Uterus (tissue), 4 donors: ENCODE results near the gene FUT6. TPM values are rescaled to one million over a fixed set of nuclear protein-coding genes. Genes with fewer than 3 reads are reported as not detected.

Experiments used
- DNase-seq, 2 donors: peaks; one replicate each; pipeline ENCODE4 v3.0.0-alpha.2; 2019 to 2020
- H3K27ac ChIP-seq, 2 donors: fragments of 200-600 bp; sonication (generic); 1 replicate in 1 of 2; 2 replicates in 1 of 2; pipeline ENCODE4 v1.5.1; 2016 to 2018
- H3K27me3 ChIP-seq, 2 donors: fragments of 200-600 bp; sonication (generic); one replicate each; pipeline ENCODE4 v1.5.1; 2018 to 2019; ENCODE audit warnings: control low read depth in 1 of 2
- H3K36me3 ChIP-seq, 2 donors: fragments of 200-600 bp; sonication (generic); one replicate each; pipeline ENCODE4 v1.5.1; 2019; ENCODE audit warnings: control low read depth in 1 of 2
- H3K4me1 ChIP-seq, 2 donors: fragments of 200-600 bp; sonication (generic); one replicate each; pipeline ENCODE4 v1.5.1; 2018 to 2019; ENCODE audit warnings: control low read depth in 1 of 2
- H3K4me3 ChIP-seq, 2 donors: fragments of 200-600 bp; sonication (generic); 1 replicate in 1 of 2; 2 replicates in 1 of 2; pipeline ENCODE4 v1.5.1; 2018 to 2019; ENCODE audit warnings: mild to moderate bottlenecking in 1 of 2
- H3K9me3 ChIP-seq, 2 donors: fragments of 200-600 bp; sonication (generic); one replicate each; pipeline ENCODE4 v1.5.1; 2019; ENCODE audit warnings: control low read depth in 1 of 2
- CTCF ChIP-seq, 4 experiments: fragments of 200-600 bp in 2 of 4; fragments of 450-650 bp in 2 of 4; sonication (generic) in 2 of 4; IDR thresholded peaks; one replicate each; pipeline ENCODE4 v1.5.1; 2016 to 2019; ENCODE audit warnings: antibody characterized with exemption in 4 of 4, mild to moderate bottlenecking in 2 of 4, moderate library complexity in 1 of 4
- POLR2A ChIP-seq, 2 donors: fragments of 450-650 bp; IDR thresholded peaks; one replicate each; pipeline ENCODE4 v1.6.1; 2016; ENCODE audit warnings: antibody characterized with exemption in 2 of 2, mild to moderate bottlenecking in 1 of 2, moderate library complexity in 1 of 2
- intact Hi-C: fragments of 100-400 bp; cut with DNase I; formaldehyde crosslinking; loops from one replicate; pipeline ENCODE4 v1.15.1; 2023; ENCODE audit warnings: low total_unique reads
- total RNA-seq, 4 donors: library from RNA; depleted of rRNA in 3 of 4; stranded (reverse); fragments of >200 nt in 3 of 4; gene quantifications; one replicate each; pipeline versions ENCODE4 v1.1.0 to v1.2.4, GENCODE V29; 2014 to 2023
- donor health status: DM: yes; HTN: yes; CAD: no.

Gene FUT6
- total RNA-seq, 4 donors from 2014 or later = 0.55 TPM; not detected in 3

DNA sequence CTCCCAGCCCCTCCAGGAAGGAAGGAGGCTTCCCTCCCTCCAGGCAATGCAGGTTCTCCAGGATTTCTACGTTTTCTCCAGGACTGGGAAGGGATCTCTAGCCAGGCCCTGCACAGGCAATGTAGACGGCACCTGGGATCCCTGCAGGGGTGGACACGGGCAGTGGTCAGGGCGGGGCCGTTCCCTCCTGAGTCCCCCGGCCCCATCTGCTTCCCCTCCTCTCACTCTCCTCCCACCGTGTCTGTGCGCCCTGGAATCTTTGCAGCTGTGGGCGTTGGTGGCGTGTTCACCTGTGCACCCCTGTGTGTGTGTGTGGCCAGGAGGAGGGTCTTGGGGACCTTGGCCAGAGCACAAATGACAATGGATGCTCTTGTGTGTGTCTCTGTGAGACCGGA, 24.7 kb downstream of the FUT6 start:
- Histone ChIP-seq H3K27me3 (no peaks in the 10 kb centered on the region), H3K4me3 (no peak overlapping the region), H3K9me3 (no peaks in the 10 kb centered on the region), H3K36me3 (no peaks in the 10 kb centered on the region), H3K4me1 (no peaks in the 10 kb centered on the region), H3K27ac (no peak overlapping the region)
- intact Hi-C loops = no loop called here
- TF ChIP-seq POLR2A (IDR thresholded peaks at IDR 0.05) (no peak), CTCF (IDR thresholded peaks at IDR 0.05) (no peak)
- no peak for DNase-seq

DNA sequence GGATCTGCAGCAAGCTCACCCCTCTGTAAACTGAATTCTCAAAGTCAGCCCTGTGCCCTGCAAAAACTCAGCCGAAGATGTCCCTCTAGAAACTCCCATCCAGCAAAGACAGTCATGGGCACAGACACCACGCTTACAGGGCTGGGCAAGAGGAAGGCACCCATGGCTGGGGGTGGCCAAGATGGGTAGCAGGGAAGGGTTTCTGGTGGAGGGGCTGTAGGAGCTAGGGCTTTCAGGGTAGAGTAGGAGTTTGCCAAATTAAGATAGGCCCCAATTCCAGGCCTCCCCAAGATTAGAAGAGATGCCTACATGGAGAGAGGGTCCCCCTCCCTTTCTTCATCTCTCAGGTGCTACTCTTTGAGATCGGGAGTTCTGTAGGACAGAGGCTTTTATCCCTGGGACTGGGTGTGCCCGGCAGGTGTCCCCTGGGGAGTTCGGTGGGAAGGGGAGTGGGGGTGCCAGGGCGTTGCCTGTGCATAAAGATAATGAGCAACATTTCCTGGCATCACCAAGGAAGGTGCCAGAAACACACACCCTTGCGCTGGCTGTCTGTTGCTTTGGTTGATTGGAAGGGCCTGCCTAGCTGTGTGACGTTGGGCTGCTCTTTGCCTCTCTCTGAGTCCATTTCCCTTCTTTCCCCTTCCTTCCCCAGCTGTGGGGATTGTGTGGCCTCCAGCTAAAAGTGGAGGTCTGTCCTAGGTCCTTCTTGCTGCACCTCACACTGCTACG, 25.2 kb downstream of the FUT6 start:
- no peak for DNase-seq
- TF ChIP-seq CTCF (IDR thresholded peaks at IDR 0.05) (no peak), POLR2A (IDR thresholded peaks at IDR 0.05) (no peak)
- Histone ChIP-seq H3K27me3 (no peaks in the 10 kb centered on the region), H3K4me1 (no peaks in the 10 kb centered on the region), H3K27ac (no peak overlapping the region), H3K4me3 (no peak overlapping the region), H3K36me3 (no peaks in the 10 kb centered on the region), H3K9me3 (no peaks in the 10 kb centered on the region)
- intact Hi-C loops = no loop called here

- H3K9me3 ChIP-seq = no peaks in the 10 kb centered on the region
- H3K27ac ChIP-seq = no peak overlapping the region
- no peak for TF ChIP-seq CTCF (IDR thresholded peaks at IDR 0.05)
- no peaks in the 10 kb centered on the region for H3K27me3 ChIP-seq
- no peak overlapping the region for H3K4me3 ChIP-seq
- no peaks in the 10 kb centered on the region for H3K36me3 ChIP-seq
- intact Hi-C loops = no loop called here
- DNase-seq = no peak
- H3K4me1 ChIP-seq = no peaks in the 10 kb centered on the region
Observed at GRCh38 chr19:5811117-5811516, 28.4 kb downstream of the FUT6 start.

- TF ChIP-seq POLR2A (IDR thresholded peaks at IDR 0.05) = no peak
- TF ChIP-seq CTCF (IDR thresholded peaks at IDR 0.05) = no peak
- H3K4me1 ChIP-seq = no peaks in the 10 kb centered on the region
- H3K27ac ChIP-seq = no peak overlapping the region
- DNase-seq = no peak
- H3K27me3 ChIP-seq = peaks cover 2 to 6% of the 10 kb centered on the region in 2 donors
- H3K4me3 ChIP-seq = no peak overlapping the region
- intact Hi-C loops = no loop called here
- no peaks in the 10 kb centered on the region for H3K36me3 ChIP-seq
- H3K9me3 ChIP-seq = no peaks in the 10 kb centered on the region
Observed at GRCh38 chr19:5809469-5809868, 30.0 kb downstream of the FUT6 start.

GRCh38 chr19:5809053-5809452, 30.4 kb downstream of the FUT6 start:
- intact Hi-C loops = no loop called here
- Histone ChIP-seq H3K27ac (no peak overlapping the region), H3K36me3 (no peaks in the 10 kb centered on the region), H3K27me3 (peaks cover 6% of the 10 kb centered on the region in 2 donors), H3K4me1 (no peaks in the 10 kb centered on the region), H3K9me3 (no peaks in the 10 kb centered on the region), H3K4me3 (no peak overlapping the region)
- TF ChIP-seq POLR2A (IDR thresholded peaks at IDR 0.05) (no peak), CTCF (IDR thresholded peaks at IDR 0.05) (no peak)
- no peak for DNase-seq
